Measurements from ENCODE around the gene SLC6A9.

The SLC6A9 gene

GRCh38 chr1:44049839-44050238 is 18.6 kb upstream of the SLC6A9 start:
- no peak for TF ChIP-seq CTCF (IDR thresholded peaks at IDR 0.05; ENCODE audit: low read depth, low read length, missing control alignments)
- H3K4me3 ChIP-seq (ENCODE audit: low read depth, low read length), result no peak overlapping the region
- no peak for DNase-seq (ENCODE audit: low read depth)

DNA sequence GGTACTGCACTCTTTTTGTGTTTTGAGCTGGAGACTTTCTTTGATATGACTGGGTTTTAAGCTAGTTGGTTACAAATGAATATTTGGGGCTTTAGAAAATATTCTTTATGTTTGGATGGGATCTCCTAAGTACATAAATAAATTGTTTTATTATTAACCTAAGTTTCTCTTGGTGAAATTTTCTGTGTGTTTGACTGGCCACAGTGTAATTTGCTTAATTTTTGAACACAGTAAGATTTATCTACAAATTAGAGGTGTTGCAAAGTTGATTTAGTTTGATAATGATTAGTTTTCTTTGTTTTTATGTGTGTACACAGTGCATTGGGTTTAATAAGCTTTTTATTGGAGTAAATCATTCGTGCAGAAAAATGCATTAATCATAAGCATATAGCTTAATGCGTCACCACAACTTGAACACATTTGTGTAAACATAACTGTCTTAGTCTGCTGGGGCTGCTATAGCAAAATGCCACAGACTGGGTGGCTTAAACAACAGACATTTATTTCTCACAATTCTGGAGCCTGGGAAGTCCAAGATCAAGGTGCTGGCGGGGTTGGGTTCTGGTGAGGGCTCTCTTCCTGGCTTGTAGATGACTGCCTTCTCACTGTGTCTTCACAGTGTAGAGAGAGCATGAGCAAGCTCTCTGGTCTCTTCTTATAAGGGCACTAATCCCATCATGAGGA is 17.4 kb upstream of the SLC6A9 start:
- no peak for TF ChIP-seq CTCF (IDR thresholded peaks at IDR 0.05; ENCODE audit: low read depth, low read length, missing control alignments)
- no peak for DNase-seq (ENCODE audit: low read depth)
- H3K4me3 ChIP-seq (ENCODE audit: low read depth, low read length), result no peak overlapping the region

GRCh38 chr1:44047131-44047530 is 15.9 kb upstream of the SLC6A9 start:
- H3K4me3 ChIP-seq (ENCODE audit: low read depth, low read length), result no peak overlapping the region
- no peak for TF ChIP-seq CTCF (IDR thresholded peaks at IDR 0.05; ENCODE audit: low read depth, low read length, missing control alignments)

GRCh38 chr1:44045064-44045463 is 13.8 kb upstream of the SLC6A9 start:
- no peak for DNase-seq (ENCODE audit: low read depth)
- H3K4me3 ChIP-seq (ENCODE audit: low read depth, low read length), result no peak overlapping the region
- no peak for TF ChIP-seq CTCF (IDR thresholded peaks at IDR 0.05; ENCODE audit: low read depth, low read length, missing control alignments)

More at GRCh38 chr1:44047131-44047530, 15.9 kb upstream of the SLC6A9 start:
- DNase-seq (ENCODE audit: low read depth), result no peak

GRCh38 chr1:44044071-44044801 is 13.0 kb upstream of the SLC6A9 start:
- no peak overlapping the region for H3K4me3 ChIP-seq (ENCODE audit: low read depth, low read length)
- DNase-seq (ENCODE audit: low read depth), result no peak
- TF ChIP-seq CTCF (IDR thresholded peaks at IDR 0.05; ENCODE audit: low read depth, low read length, missing control alignments), result no peak

GRCh38 chr1:44043176-44044070 is 12.2 kb upstream of the SLC6A9 start:
- DNase-seq (ENCODE audit: low read depth), result no peak
- H3K4me3 ChIP-seq (ENCODE audit: low read depth, low read length), result no peak overlapping the region
- no peak for TF ChIP-seq CTCF (IDR thresholded peaks at IDR 0.05; ENCODE audit: low read depth, low read length, missing control alignments)
